HCT116 (cell line): ENCODE results near the gene ANKRD24. TPM values are rescaled to one million over a fixed set of nuclear protein-coding genes. Genes with fewer than 3 reads are reported as not detected.

ENCODE experiments used
- ATAC-seq: fragments of 200-7000 bp; cut with Tn5 transposase; 2 replicates; pipeline ENCODE4 v1.9.1; 2020; ENCODE audit warnings: mild to moderate bottlenecking, moderate library complexity
- BruUV-seq: library from RNA; stranded (reverse); fragments of 400-500 nt; replicated peaks from 2 replicates; lab custom pipeline; 2021; lab: Mats Ljungman, UMichigan
- CTCF ChIA-PET: fragments of 300-600 bp; sonication (Branson Sonifier 250); formaldehyde crosslinking; loops from one replicate; lab custom pipeline; 2021; ENCODE audit warnings: antibody characterized with exemption; lab: Charles Lee
- POLR2A ChIA-PET: fragments of 300-600, 350-600 bp; sonication (Branson Sonifier 250); formaldehyde crosslinking; loops from one replicate; lab custom pipeline; 2021; ENCODE audit warnings: antibody characterized with exemption; lab: Charles Lee
- RAD21 ChIA-PET, 2 experiments: fragments of 300-600 bp; sonication (Branson Sonifier 250); formaldehyde crosslinking; loops; one replicate each; lab custom pipeline; 2023; ENCODE audit warnings: low total read pairs in 2 of 2; ENCODE audit not compliant: uncharacterized antibody in 2 of 2, unreplicated experiment in 2 of 2, low non-redundant PET in 1 of 2; lab: Charles Lee
- DNase-seq: peaks from one replicate; pipeline ENCODE4 v3.0.0-alpha.2; 2010; ENCODE audit warnings: low read depth, low spot score
- H2AFZ ChIP-seq: fragments of 200-600 bp; shearing (Covaris generic), sonication (generic); 2 replicates; pipeline ENCODE4 v1.6.1; 2017; ENCODE audit warnings: low read depth, mixed run types, mixed read lengths, antibody characterized with exemption, low read length; ENCODE audit not compliant: poor library complexity, severe bottlenecking
- H3K27ac ChIP-seq: 2 replicates; pipeline ENCODE4 v1.5.1; 2012; ENCODE audit warnings: low read depth, low read length
- H3K27me3 ChIP-seq: fragments of 200-600 bp; sonication (generic); 2 replicates; pipeline ENCODE4 v1.6.1; 2016; ENCODE audit warnings: mixed run types, low read length, mixed read lengths; ENCODE audit not compliant: insufficient read depth
- H3K36me3 ChIP-seq, 2 experiments: fragments of 200-500 bp in 1 of 2; fragments of 200-600 bp in 1 of 2; sonication (Bioruptor generic) in 1 of 2; sonication (generic) in 1 of 2; 2 replicates each; pipeline versions ENCODE4 v1.5.1 to v1.6.1; 2014 to 2016; ENCODE audit warnings: low read length in 2 of 2, inconsistent platforms in 1 of 2, mixed read lengths in 1 of 2, mixed run types in 1 of 2; ENCODE audit not compliant: insufficient read depth in 2 of 2, control insufficient read depth in 1 of 2
- H3K4me1 ChIP-seq, 2 experiments: fragments of 200-600 bp in 1 of 2; sonication (generic) in 1 of 2; 2 replicates each; pipeline versions ENCODE4 v1.5.1 to v1.6.1; 2012 to 2017; ENCODE audit warnings: low read length in 2 of 2, inconsistent platforms in 1 of 2, mild to moderate bottlenecking in 1 of 2, mixed read lengths in 1 of 2, mixed run types in 1 of 2, moderate library complexity in 1 of 2; ENCODE audit not compliant: insufficient read depth in 2 of 2, control insufficient read depth in 1 of 2
- H3K4me2 ChIP-seq: fragments of 200-600 bp; sonication (generic); 2 replicates; pipeline ENCODE4 v1.6.1; 2017; ENCODE audit warnings: mixed run types, low read length, mixed read lengths
- H3K4me3 ChIP-seq, 2 experiments: fragments of 200-600 bp in 1 of 2; sonication (generic) in 1 of 2; replicated peaks in 1 of 2; 2 replicates each; pipeline ENCODE4 v1.5.1; 2011 to 2016; ENCODE audit warnings: low read length in 2 of 2, control low read depth in 1 of 2, low read depth in 1 of 2, mild to moderate bottlenecking in 1 of 2, mixed read lengths in 1 of 2, mixed run types in 1 of 2
- H3K79me2 ChIP-seq: fragments of 200-600 bp; sonication (generic); 2 replicates; pipeline ENCODE4 v1.6.1; 2017; ENCODE audit warnings: mild to moderate bottlenecking, mixed run types, low read length, moderate library complexity, mixed read lengths; ENCODE audit not compliant: insufficient read depth
- H3K9ac ChIP-seq: fragments of 200-600 bp; sonication (generic); 2 replicates; pipeline ENCODE4 v1.6.1; 2016; ENCODE audit warnings: low read length, mixed read lengths
- H3K9me2 ChIP-seq: fragments of 200-600 bp; sonication (generic), shearing (Covaris generic); 2 replicates; pipeline ENCODE4 v1.6.1; 2017; ENCODE audit warnings: mixed run types, mild to moderate bottlenecking, moderate library complexity; ENCODE audit not compliant: insufficient read depth
- H3K9me3 ChIP-seq, 2 experiments: fragments of 200-500 bp in 1 of 2; fragments of 200-600 bp in 1 of 2; sonication (Bioruptor generic) in 1 of 2; sonication (generic) in 1 of 2; 2 replicates each; pipeline ENCODE4 v1.6.1; 2014 to 2017; ENCODE audit warnings: low read length in 2 of 2, mixed read lengths in 2 of 2, inconsistent platforms in 1 of 2, low read depth in 1 of 2, mild to moderate bottlenecking in 1 of 2, mixed run types in 1 of 2, moderate library complexity in 1 of 2; ENCODE audit not compliant: control insufficient read depth in 1 of 2, insufficient read depth in 1 of 2
- H4K20me1 ChIP-seq: fragments of 200-600 bp; sonication (generic), shearing (Covaris generic); 2 replicates; pipeline ENCODE4 v1.6.1; 2017; ENCODE audit warnings: mixed run types, mild to moderate bottlenecking, moderate library complexity; ENCODE audit not compliant: insufficient read depth
- ATF3 ChIP-seq: IDR thresholded peaks from 2 replicates; pipeline ENCODE4 v1.6.1; 2012
- CBX3 ChIP-seq: IDR thresholded peaks from 2 replicates; pipeline ENCODE4 v1.6.1; 2012; ENCODE audit warnings: low read depth
- CEBPB ChIP-seq: IDR thresholded peaks from 2 replicates; pipeline ENCODE4 v1.6.1; 2012; ENCODE audit warnings: low read depth
- EGR1 ChIP-seq: IDR thresholded peaks from 2 replicates; pipeline ENCODE4 v1.6.1; 2012; ENCODE audit warnings: low read depth
- ELF1 ChIP-seq: IDR thresholded peaks from 2 replicates; pipeline ENCODE4 v1.6.1; 2012; ENCODE audit warnings: low read depth, borderline replicate concordance
- EZH2phosphoT487 ChIP-seq: fragments of 200-600 bp; IDR thresholded peaks from 2 replicates; pipeline ENCODE4 v1.6.1; 2018; ENCODE audit warnings: antibody characterized with exemption, borderline replicate concordance
- FOSL1 ChIP-seq: IDR thresholded peaks from 2 replicates; pipeline ENCODE4 v1.6.1; 2012; ENCODE audit warnings: low read depth
- JUND ChIP-seq: IDR thresholded peaks from 2 replicates; pipeline ENCODE4 v1.6.1; 2012
- REST ChIP-seq: IDR thresholded peaks from 2 replicates; pipeline ENCODE4 v1.6.1; 2012; ENCODE audit warnings: low read depth
- SP1 ChIP-seq: IDR thresholded peaks from 2 replicates; pipeline ENCODE4 v1.6.1; 2012; ENCODE audit warnings: low read depth
- ZNF274 ChIP-seq: fragments of 200-500 bp; sonication (Bioruptor generic); IDR thresholded peaks from 2 replicates; pipeline ENCODE4 v1.6.1; 2014; ENCODE audit warnings: mild to moderate bottlenecking, low read depth, low read length, inconsistent platforms
- intact Hi-C: fragments of 100-400 bp; cut with micrococcal nuclease; formaldehyde crosslinking; loops from 2 replicates; pipeline ENCODE4 v1.10.0; 2022
- total RNA-seq: library from RNA; stranded (reverse); gene quantifications from one replicate; pipeline ENCODE4 v1.2.1, GENCODE V29; 2021; ENCODE audit not compliant: unreplicated experiment

The ANKRD24 gene
- total RNA-seq, 1 experiment from 2014 or later: 1.7 TPM

- intact Hi-C loops: no loop called here
- ATAC-seq (no peak), DNase-seq (no peak)
- Histone ChIP-seq H3K9ac (no peak overlapping the region), H3K79me2 (no peaks in the 10 kb centered on the region), H3K27me3 (peaks cover 3% of the 10 kb centered on the region; the same call in 1 of the 2 replicates), H3K4me2 (no peak overlapping the region), H3K27ac (no peak overlapping the region), H3K9me2 (no peaks in the 10 kb centered on the region), H4K20me1 (no peaks in the 10 kb centered on the region), H2AFZ (no peak overlapping the region), H3K4me3 (no peak overlapping the region), H3K9me3 (no peaks in the 10 kb centered on the region), H3K36me3 (no peaks in the 10 kb centered on the region), H3K4me1 (peaks cover 5 to 17% of the 10 kb centered on the region in 2 experiments; a peak in 3 of 4 replicates)
- TF ChIP-seq CEBPB: no peak
- TF ChIP-seq SP1: no peak
- TF ChIP-seq ELF1: no peak
- no peak for TF ChIP-seq FOSL1
- TF ChIP-seq CBX3: no peak
- TF ChIP-seq ZNF274: no peak
- no peak for TF ChIP-seq REST
- TF ChIP-seq ATF3: no peak
- no peak for TF ChIP-seq JUND
- no peak for TF ChIP-seq EGR1
- TF ChIP-seq EZH2phosphoT487: no peak
- RAD21 ChIA-PET: no interaction called here
- BruUV-seq: no TSS peak
- CTCF ChIA-PET: no interaction called here
- POLR2A ChIA-PET: no interaction called here
These were observed 14.7 kb downstream of the ANKRD24 start for GRCh38 chr19:4197228-4197624.
